CD8-positive, alpha-beta memory T cell (primary cell): ENCODE data around the gene ABR. TPM values are rescaled to one million over a fixed set of nuclear protein-coding genes. Genes with fewer than 3 reads are reported as not detected.
"Not testable (repeated sequence)": the region's sequence is repeated elsewhere in the genome, so short reads cannot be mapped to it uniquely, and the experiment has no call there.

ENCODE experiments used
- CTCF ChIA-PET: fragments of 350-600 bp; sonication (Branson Sonifier 250); formaldehyde crosslinking; loops from one replicate; lab custom pipeline; 2021; ENCODE audit warnings: antibody characterized with exemption; lab: Charles Lee
- POLR2A ChIA-PET: fragments of 350-600 bp; sonication (Branson Sonifier 250); formaldehyde crosslinking; loops from one replicate; lab custom pipeline; 2021; ENCODE audit warnings: antibody characterized with exemption; lab: Charles Lee
- DNase-seq, 5 donors: peaks; one replicate each; pipeline versions ENCODE4 v3.0.0 to v3.0.0-alpha.2; 2020 to 2022; ENCODE audit warnings: mixed read lengths in 1 of 5
- H3K27ac ChIP-seq: one replicate; pipeline ENCODE4 v1.7.0; 2013; ENCODE audit warnings: low read depth, mild to moderate bottlenecking, low read length, moderate library complexity
- H3K27me3 ChIP-seq: 2 replicates; pipeline ENCODE4 v1.7.0; 2013; ENCODE audit warnings: low read length, mild to moderate bottlenecking; ENCODE audit not compliant: insufficient read depth, poor library complexity, severe bottlenecking
- H3K36me3 ChIP-seq: 2 replicates; pipeline ENCODE4 v1.7.0; 2013; ENCODE audit warnings: mild to moderate bottlenecking, low read length, moderate library complexity; ENCODE audit not compliant: insufficient read depth
- H3K4me1 ChIP-seq: 2 replicates; pipeline ENCODE4 v1.7.0; 2013; ENCODE audit warnings: mild to moderate bottlenecking, low read length, moderate library complexity; ENCODE audit not compliant: insufficient read depth
- H3K4me3 ChIP-seq: 2 replicates; pipeline ENCODE4 v1.7.0; 2013; ENCODE audit warnings: mild to moderate bottlenecking, low read length
- H3K9me3 ChIP-seq: 2 replicates; pipeline ENCODE4 v1.7.0; 2013; ENCODE audit warnings: mild to moderate bottlenecking, low read length
- H3K27ac Mint-ChIP-seq, 8 donors: one replicate each; pipeline ENCODE4 v1.8.0; 2020 to 2021; ENCODE audit warnings: mixed read lengths in 8 of 8, mild to moderate bottlenecking in 6 of 8, inconsistent platforms in 3 of 8, moderate library complexity in 3 of 8
- H3K27me3 Mint-ChIP-seq, 2 donors: one replicate each; pipeline ENCODE4 v1.8.0; 2020 to 2021; ENCODE audit warnings: mixed read lengths in 2 of 2, mild to moderate bottlenecking in 1 of 2, moderate library complexity in 1 of 2
- H3K36me3 Mint-ChIP-seq, 3 donors: one replicate each; pipeline ENCODE4 v1.8.0; 2020 to 2021; ENCODE audit warnings: mixed read lengths in 3 of 3, inconsistent platforms in 1 of 3, mild to moderate bottlenecking in 1 of 3
- H3K4me1 Mint-ChIP-seq, 3 donors: one replicate each; pipeline ENCODE4 v1.8.0; 2020 to 2021; ENCODE audit warnings: mixed read lengths in 3 of 3, inconsistent platforms in 1 of 3, mild to moderate bottlenecking in 1 of 3
- H3K4me3 Mint-ChIP-seq, 7 donors: one replicate each; pipeline ENCODE4 v1.8.0; 2020 to 2021; ENCODE audit warnings: mixed read lengths in 7 of 7, mild to moderate bottlenecking in 6 of 7, moderate library complexity in 4 of 7, inconsistent platforms in 2 of 7
- H3K9me3 Mint-ChIP-seq, 5 donors: one replicate each; pipeline ENCODE4 v1.8.0; 2020 to 2022; ENCODE audit warnings: mixed read lengths in 5 of 5, mild to moderate bottlenecking in 3 of 5, moderate library complexity in 2 of 5, inconsistent platforms in 1 of 5
- polyA plus RNA-seq: library from polyadenylated mRNA; unstranded; fragments of 300-500 nt; fragmentation: Illumina TruSeq; gene quantifications from one replicate; pipeline ENCODE4 v1.2.3, GENCODE V29; 2021
- total RNA-seq, 2 experiments: library from RNA; stranded (reverse); gene quantifications; one replicate each; pipeline ENCODE4 v1.2.3, GENCODE V29; 2021

Gene ABR
- total and polyA plus RNA-seq, 3 experiments from 2014 or later, result 26.9 to 60.8 (median 60.4) TPM

DNA sequence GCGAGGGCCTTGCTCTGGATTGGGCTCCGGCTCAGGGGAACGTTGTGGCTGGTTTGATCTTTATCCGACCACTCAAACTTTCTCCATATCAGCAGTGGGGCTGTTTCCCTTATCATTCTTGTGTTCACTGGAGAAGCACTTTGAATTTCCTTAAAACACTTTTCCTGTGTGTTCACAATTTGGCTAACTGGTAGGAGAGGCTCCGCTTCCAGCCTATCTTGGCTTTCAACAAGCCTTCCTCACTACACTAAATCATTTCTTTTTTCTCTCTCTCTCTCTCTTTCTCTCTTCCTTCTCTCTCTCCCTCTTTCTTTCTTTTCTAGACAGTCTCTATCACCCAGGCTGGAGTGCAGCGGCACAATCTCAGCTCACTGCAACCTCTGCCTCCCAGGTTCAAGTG is 43.0 kb downstream of the ABR start:
- H3K36me3 Mint-ChIP-seq, result no peaks in the 10 kb centered on the region
- CTCF ChIA-PET, result no interaction called here
- no peak overlapping the region for H3K4me3 Mint-ChIP-seq
- Histone ChIP-seq H3K4me1 (no peaks in the 10 kb centered on the region), H3K9me3 (no peaks in the 10 kb centered on the region), H3K27ac (no peak overlapping the region), H3K4me3 (no peak overlapping the region), H3K27me3 (no peaks in the 10 kb centered on the region), H3K36me3 (no peaks in the 10 kb centered on the region)
- no peaks in the 10 kb centered on the region for H3K9me3 Mint-ChIP-seq
- no peaks in the 10 kb centered on the region for H3K4me1 Mint-ChIP-seq
- no peaks in the 10 kb centered on the region for H3K27me3 Mint-ChIP-seq
- no peak overlapping the region for H3K27ac Mint-ChIP-seq
- POLR2A ChIA-PET, result no interaction called here
- DNase-seq, result no peak

DNA sequence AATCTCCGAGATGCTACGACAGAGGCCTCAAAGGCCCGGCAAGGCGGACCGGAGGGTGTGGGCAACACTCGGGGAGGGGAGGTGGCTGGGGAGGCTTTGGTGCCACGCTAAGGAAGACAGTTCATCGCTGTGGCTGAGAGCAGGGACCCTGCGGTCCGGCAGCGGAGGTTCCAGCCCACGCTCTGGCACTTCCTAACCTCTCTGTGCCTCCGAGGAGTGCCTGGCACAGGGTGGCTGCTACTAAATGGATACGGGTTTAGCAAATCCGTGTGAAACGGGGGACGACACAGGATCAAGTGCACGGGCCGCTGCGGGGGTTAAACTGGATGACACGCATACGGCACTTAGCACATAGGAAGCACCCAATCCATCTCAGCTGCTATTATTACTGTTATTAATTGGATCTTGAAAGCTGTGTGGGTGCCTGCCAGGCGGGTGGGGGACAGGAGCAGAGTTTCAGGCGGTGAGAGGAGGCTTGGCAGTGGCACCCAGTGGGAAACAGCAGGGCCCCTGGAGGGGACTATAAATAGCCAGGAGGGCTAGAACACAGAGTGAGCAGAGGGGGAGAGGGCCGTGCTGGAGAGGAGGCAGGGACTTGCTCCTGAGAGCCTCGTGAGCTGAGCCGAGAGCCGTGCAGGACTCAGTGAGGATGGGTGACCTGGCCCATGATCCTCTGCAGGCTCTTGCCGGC is 45.0 kb downstream of the ABR start:
- Histone ChIP-seq H3K27ac (no peak overlapping the region), H3K4me1 (no peaks in the 10 kb centered on the region), H3K27me3 (no peaks in the 10 kb centered on the region), H3K4me3 (no peak overlapping the region), H3K36me3 (no peaks in the 10 kb centered on the region), H3K9me3 (no peaks in the 10 kb centered on the region)
- no peaks in the 10 kb centered on the region for H3K36me3 Mint-ChIP-seq
- ChIA-PET POLR2A (no interaction called here), CTCF (no interaction called here)
- DNase-seq, result no peak
- H3K27ac Mint-ChIP-seq, result no peak overlapping the region
- no peak overlapping the region for H3K4me3 Mint-ChIP-seq
- no peaks in the 10 kb centered on the region for H3K9me3 Mint-ChIP-seq
- no peaks in the 10 kb centered on the region for H3K27me3 Mint-ChIP-seq
- H3K4me1 Mint-ChIP-seq, result no peaks in the 10 kb centered on the region

DNA sequence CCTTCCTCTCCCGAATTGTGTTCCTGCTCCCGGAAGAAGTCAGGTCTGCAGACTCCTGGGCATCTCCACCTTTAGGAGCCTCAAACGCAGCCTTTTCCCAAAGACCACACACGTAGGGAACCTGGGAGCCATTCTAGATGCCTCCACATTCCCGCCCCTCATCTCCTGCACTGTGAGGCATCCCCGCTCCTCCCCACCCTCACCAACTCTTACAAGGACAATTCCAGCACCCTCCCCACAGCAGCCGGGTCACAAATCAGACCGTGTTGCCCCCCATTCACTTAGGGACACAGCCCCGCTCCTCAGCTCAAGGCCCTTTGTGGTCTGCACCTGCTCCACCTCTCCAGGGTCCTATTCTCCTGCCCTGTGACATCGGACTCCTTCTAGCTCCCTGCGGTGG is 49.6 kb downstream of the ABR start:
- H3K9me3 Mint-ChIP-seq, result no peaks in the 10 kb centered on the region
- no peaks in the 10 kb centered on the region for H3K4me1 Mint-ChIP-seq
- POLR2A ChIA-PET, result no interaction called here

GRCh38 chr17:1128463-1128862 is 51.3 kb downstream of the ABR start:
- POLR2A ChIA-PET, H3K4me3 ChIP-seq, H3K36me3 Mint-ChIP-seq, H3K4me3 Mint-ChIP-seq, DNase-seq, H3K27me3 Mint-ChIP-seq, H3K9me3 Mint-ChIP-seq, H3K9me3 ChIP-seq, H3K27ac ChIP-seq, H3K36me3 ChIP-seq, H3K4me1 ChIP-seq, H3K27me3 ChIP-seq, H3K27ac Mint-ChIP-seq, H3K4me1 Mint-ChIP-seq: not testable (repeated sequence)
- CTCF ChIA-PET, result interaction anchor here (1.1 kb wide), 1 partner anchor 12 kb away, joined by 3 read pairs; no protein-coding TSS in a partner anchor

More for the DNA sequence above, 49.6 kb downstream of the ABR start:
- Histone ChIP-seq H3K4me1 (no peaks in the 10 kb centered on the region), H3K27ac (no peak overlapping the region), H3K36me3 (no peaks in the 10 kb centered on the region), H3K9me3 (no peaks in the 10 kb centered on the region), H3K4me3 (no peak overlapping the region), H3K27me3 (no peaks in the 10 kb centered on the region)
- Mint-ChIP-seq H3K27ac (no peak overlapping the region), H3K36me3 (peaks cover 0 to 2% (median 0%) of the 10 kb centered on the region in 3 donors), H3K4me3 (no peak overlapping the region), H3K27me3 (no peaks in the 10 kb centered on the region)
- CTCF ChIA-PET, result interaction anchor here (0.8 to 1.2 kb wide), 2 partner anchors 67 to 199 kb away, joined by 3 read pairs; no protein-coding TSS in a partner anchor
- no peak for DNase-seq

GRCh38 chr17:1126801-1127550 is 52.8 kb downstream of the ABR start:
- H3K4me1 Mint-ChIP-seq, result peaks cover 9 to 19% (median 10%) of the 10 kb centered on the region in 3 donors
- DNase-seq, result no peak
- no peak overlapping the region for H3K27ac Mint-ChIP-seq
- H3K36me3 Mint-ChIP-seq, result peaks cover 0 to 2% (median 0%) of the 10 kb centered on the region in 3 donors
- Histone ChIP-seq H3K36me3 (no peaks in the 10 kb centered on the region), H3K4me1 (peaks cover 12% of the 10 kb centered on the region), H3K4me3 (no peak overlapping the region), H3K27ac (no peak overlapping the region), H3K9me3 (no peaks in the 10 kb centered on the region), H3K27me3 (no peaks in the 10 kb centered on the region)
- H3K27me3 Mint-ChIP-seq, result no peaks in the 10 kb centered on the region
- ChIA-PET CTCF (no interaction called here), POLR2A (no interaction called here)
- no peak overlapping the region for H3K4me3 Mint-ChIP-seq
- no peaks in the 10 kb centered on the region for H3K9me3 Mint-ChIP-seq

DNA sequence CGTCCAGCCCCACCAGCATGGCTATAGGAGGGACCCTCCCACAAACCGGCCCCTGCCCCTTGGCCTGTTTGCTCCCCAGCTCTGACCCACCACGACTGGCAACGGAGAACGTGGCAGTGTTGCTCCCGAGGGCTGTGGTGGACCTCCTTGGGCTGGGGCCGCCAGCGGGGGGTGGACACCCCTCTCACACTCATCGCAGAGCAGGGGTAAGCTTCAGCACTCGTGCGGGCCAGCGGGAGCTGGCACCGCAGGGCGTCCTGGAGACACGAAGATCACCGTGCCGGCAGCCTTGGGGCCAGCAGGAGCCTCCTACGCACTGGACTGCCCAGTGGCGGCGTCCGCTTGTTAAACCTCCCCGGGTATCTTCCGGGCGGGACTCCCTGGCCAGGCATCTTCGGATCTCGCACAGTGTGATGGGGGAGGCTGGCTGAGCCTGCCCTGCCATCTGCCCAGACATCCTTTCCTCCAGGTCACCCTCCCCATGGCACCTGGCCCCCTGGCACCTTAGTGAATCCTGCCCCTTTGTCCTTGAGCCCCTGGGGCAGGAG is 53.5 kb downstream of the ABR start:
- Histone ChIP-seq H3K9me3 (no peaks in the 10 kb centered on the region), H3K27ac (no peak overlapping the region), H3K36me3 (no peaks in the 10 kb centered on the region), H3K4me3 (no peak overlapping the region), H3K4me1 (peaks cover 12% of the 10 kb centered on the region), H3K27me3 (no peaks in the 10 kb centered on the region)
- no peak overlapping the region for H3K4me3 Mint-ChIP-seq
- DNase-seq, result no peak
- no peaks in the 10 kb centered on the region for H3K9me3 Mint-ChIP-seq
- H3K36me3 Mint-ChIP-seq, result peaks cover 0 to 2% (median 0%) of the 10 kb centered on the region in 3 donors
- ChIA-PET POLR2A (no interaction called here), CTCF (no interaction called here)
- no peaks in the 10 kb centered on the region for H3K27me3 Mint-ChIP-seq
- peaks cover 9 to 19% (median 10%) of the 10 kb centered on the region in 3 donors for H3K4me1 Mint-ChIP-seq
- H3K27ac Mint-ChIP-seq, result no peak overlapping the region

GRCh38 chr17:1125788-1126145 is 54.0 kb downstream of the ABR start:
- H3K27ac Mint-ChIP-seq, result no peak overlapping the region
- no peak overlapping the region for H3K4me3 Mint-ChIP-seq
- H3K4me1 ChIP-seq, result peaks cover 12% of the 10 kb centered on the region
- no peaks in the 10 kb centered on the region for H3K27me3 Mint-ChIP-seq
- H3K27me3 ChIP-seq, result no peaks in the 10 kb centered on the region
- H3K9me3 Mint-ChIP-seq, result no peaks in the 10 kb centered on the region
- no peaks in the 10 kb centered on the region for H3K9me3 ChIP-seq
- H3K27ac ChIP-seq, result no peak overlapping the region
- no peak overlapping the region for H3K4me3 ChIP-seq
- CTCF ChIA-PET, result no interaction called here
- H3K4me1 Mint-ChIP-seq, result peaks cover 9 to 24% (median 14%) of the 10 kb centered on the region in 3 donors
- POLR2A ChIA-PET, result no interaction called here
- no peaks in the 10 kb centered on the region for H3K36me3 ChIP-seq
- no peak for DNase-seq
- peaks cover 0 to 2% (median 0%) of the 10 kb centered on the region in 3 donors for H3K36me3 Mint-ChIP-seq
